GM18498 (cell line): ENCODE measurements around the gene COP1.
"Not testable (repeated sequence)": the region's sequence is repeated elsewhere in the genome, so short reads cannot be mapped to it uniquely, and the experiment has no call there.

ENCODE experiments used
- ATAC-seq: cut with Tn5 transposase; IDR thresholded peaks from one replicate; pipeline ENCODE4 v1.9.1; 2021; ENCODE audit warnings: mild to moderate bottlenecking, moderate library complexity; ENCODE audit not compliant: unreplicated experiment

Gene COP1

DNA sequence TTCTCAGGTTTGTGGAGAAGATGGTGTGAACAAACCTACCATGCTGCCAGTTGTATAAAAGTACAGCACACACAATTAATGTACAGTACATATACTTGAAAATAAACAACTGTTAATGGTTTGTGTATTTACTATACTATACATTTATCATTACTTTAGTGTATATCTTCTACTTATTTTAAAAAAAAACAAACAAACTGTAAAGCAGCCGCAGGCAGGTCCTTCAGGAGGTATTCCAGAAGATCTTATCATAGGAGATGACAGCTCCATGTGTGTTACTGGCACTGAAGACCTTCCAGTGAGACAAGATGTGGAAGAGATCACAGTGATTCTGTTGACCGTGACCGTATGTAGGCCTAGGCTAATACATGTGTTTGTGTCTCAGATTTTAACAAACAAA is 155.7 kb downstream of the COP1 start:
- no peak for ATAC-seq

DNA sequence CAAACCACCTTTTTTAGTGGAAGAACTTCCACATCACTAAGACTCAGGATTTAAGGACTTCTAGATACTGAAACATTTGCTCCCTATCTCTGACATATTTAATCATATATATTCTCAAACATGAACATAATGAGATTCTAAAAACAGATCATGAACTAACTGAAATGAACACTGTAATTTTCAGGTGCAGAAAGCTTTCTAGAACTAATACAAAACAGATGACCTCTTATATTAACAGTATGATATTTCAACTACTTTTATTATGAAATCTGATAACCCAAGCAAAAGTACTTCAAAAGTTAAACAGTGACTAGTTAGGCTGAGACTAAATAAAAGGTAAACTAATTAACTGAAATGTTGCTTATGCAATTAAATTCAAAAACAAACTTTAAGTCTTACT is 157.5 kb downstream of the COP1 start:
- no peak for ATAC-seq

GRCh38 chr1:176046926-176047325 is 160.2 kb downstream of the COP1 start:
- ATAC-seq, result no peak

DNA sequence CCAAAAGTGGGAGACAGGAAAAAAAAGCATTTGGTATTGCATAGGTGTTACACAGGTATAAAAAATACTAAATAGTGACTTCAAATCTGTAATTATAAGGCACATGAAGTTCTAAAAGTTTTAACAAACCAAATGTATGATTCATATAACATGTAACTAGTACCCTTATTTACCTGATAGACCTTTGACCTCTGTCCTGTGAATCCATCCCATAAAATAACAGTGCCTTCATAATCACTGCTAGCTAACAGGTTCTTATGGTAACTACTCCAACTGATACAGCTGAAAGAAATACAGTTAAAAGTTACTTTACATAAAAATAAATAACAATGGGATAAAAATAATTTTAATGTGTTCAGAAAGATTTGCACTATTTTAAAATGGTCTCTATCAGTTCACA is 163.5 kb downstream of the COP1 start:
- ATAC-seq, result no peak

DNA sequence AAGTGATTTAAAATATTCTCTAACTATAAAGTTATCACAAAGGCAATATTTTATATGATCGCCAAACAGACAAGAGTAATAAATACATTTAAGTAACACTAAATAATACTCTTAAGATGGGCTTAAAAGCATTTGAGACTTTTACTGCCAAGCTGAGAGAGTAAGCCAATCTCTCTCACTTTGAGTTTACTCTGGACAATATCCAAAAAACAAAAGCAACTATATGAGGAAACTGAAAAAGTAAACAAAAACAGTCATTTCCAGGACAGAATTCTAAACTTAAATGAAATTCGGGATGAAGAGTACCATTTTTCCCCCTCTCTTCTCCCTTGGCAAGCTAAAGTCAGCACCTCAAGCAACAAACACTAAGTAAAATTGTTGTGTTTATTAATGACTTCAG is 173.2 kb downstream of the COP1 start:
- no peak for ATAC-seq

GRCh38 chr1:176033474-176033873 is 173.6 kb downstream of the COP1 start:
- ATAC-seq, result no peak

GRCh38 chr1:176032040-176032645 is 174.9 kb downstream of the COP1 start:
- ATAC-seq, result no peak

DNA sequence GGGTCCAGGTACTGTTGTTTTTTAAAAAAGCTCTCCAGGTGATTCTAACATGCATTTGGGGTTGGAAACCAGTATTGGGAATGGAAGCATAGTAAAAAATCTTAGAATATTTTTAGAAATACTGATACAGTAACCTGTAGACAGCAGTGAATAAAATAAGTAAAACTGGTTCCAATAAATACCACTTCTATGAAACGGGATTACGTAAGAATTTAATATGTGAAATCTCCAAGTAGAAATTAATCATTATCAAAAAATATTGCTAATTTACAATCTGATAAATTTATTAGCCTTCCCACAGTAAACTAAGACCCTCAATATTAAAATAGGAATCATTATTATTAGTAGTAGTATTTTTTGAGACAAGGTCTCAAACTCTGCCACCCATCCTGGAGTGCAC is 177.5 kb downstream of the COP1 start:
- no peak for ATAC-seq

DNA sequence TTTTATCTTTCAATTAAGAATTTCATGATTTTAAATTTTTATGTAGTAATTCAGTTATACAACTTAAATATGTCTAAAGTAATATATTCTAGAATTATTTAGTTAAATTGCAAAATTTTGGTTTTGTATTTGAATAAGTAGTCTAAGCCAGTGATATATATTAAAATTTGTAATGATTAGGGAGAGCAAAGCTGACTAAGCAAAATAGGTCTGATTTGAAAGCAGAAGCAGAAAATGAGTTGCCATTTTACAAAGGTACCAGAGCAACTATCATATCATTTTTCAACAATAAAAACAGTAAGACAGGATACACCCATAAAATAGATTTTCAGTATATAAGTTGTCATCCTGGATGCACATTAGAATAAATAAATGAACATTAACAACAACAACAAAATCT is 177.9 kb downstream of the COP1 start:
- no peak for ATAC-seq

DNA sequence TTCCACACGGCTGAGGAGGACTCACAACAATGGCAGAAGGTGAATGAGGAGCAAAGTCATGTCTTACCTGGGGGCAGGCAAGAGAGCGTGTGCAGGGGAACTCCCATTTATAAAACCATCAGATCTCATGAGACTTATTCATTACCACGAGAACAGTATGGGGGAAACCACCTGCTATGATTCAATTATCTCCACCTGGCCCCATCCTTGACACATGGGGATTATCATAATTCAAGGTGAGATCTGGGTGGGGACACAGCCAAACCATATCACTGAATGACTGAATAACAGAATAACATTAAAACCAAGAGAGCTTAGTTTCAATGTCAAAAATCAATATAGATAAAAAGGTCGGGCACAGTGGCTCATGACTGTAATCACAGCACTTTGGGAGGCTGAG is 179.2 kb downstream of the COP1 start:
- not testable (repeated sequence) for ATAC-seq

- ATAC-seq, result no peak
Measured at GRCh38 chr1:176022574-176022973, 184.5 kb downstream of the COP1 start.

DNA sequence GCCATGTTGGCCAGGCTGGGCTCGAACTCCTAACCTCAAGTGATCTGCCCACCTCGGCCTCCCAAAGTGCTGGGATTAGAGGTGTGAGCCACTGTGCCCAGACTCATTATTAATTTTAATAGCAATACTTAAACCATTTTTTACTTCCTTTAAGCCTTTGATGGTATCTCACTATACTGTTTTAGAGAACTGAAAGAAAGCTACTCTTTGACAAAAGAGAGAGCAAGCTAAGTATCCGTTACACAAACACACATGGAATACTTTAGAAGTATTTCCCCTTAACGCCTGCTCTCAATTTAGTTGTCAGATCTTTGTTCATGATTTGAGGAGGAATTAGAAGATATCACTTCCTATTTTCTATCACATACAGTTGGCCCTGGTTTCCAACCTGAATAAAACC is 189.4 kb downstream of the COP1 start:
- ATAC-seq, result no peak

- no peak for ATAC-seq
Measured at GRCh38 chr1:176009951-176010350, 197.1 kb downstream of the COP1 start.

DNA sequence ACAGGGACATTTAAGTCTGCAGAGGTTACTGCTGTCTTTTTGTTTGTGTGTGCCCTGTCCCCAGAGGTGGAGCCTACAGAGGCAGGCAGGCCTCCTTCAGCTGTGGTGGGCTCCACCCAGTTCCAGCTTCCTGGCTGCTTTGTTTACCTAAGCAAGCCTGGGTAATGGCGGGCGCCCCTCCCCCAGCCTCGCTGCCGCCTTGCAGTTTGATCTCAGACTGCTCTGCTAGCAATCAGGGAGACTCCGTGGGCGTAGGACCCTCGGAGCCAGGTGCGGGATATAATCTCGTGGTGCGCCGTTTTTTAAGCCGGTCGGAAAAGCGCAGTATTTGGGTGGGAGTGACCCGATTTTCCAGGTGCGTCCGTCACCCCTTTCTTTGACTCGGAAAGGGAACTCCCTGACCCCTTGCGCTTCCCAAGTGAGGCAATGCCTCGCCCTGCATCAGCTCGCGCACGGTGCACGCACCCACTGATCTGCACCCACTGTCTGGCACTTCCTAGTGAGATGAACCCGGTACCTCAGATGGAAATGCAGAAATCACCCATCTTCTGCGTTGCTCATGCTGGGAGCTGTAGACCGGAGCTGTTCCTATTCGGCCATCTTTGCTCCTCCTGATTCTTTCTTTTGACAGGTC is 199.2 kb downstream of the COP1 start:
- ATAC-seq, result not testable (repeated sequence)

- ATAC-seq, result not testable (repeated sequence)
Measured at GRCh38 chr1:175994660-175995059, 212.4 kb downstream of the COP1 start.

DNA sequence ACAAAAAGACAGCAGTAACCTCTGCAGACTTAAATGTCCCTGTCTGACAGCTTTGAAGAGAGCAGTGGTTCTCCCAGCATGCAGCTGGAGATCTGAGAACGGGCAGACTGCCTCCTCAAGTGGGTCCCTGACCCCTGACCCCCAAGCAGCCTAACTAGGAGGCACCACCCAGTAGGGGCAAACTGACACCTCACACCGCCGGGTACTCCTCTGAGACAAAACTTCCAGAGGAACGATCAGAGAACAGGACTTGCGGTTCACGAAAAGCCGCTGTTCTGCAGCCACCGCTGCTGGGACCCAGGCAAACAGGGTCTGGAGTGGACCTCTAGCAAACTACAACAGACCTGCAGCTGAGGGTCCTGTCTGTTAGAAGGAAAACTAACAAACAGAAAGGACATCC is 214.3 kb downstream of the COP1 start:
- ATAC-seq, result not testable (repeated sequence)

DNA sequence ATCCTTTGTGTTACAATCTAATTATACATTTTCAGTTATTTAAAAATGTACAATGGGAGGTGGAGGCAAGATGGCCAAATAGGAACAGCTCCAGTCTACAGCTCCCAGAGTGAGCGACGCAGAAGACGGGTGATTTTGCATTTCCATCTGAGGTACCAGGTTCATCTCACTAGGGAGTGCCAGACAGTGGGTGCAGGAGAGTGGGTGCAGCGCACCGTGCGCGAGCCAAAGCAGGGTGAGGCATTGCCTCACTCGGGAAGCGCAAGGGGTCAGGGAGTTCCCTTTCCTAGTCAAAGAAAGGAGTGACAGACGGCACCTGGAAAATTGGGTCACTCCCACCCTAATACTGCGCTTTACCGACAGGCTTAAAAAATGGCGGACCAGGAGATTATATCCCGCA is 214.9 kb downstream of the COP1 start:
- ATAC-seq, result not testable (repeated sequence)

DNA sequence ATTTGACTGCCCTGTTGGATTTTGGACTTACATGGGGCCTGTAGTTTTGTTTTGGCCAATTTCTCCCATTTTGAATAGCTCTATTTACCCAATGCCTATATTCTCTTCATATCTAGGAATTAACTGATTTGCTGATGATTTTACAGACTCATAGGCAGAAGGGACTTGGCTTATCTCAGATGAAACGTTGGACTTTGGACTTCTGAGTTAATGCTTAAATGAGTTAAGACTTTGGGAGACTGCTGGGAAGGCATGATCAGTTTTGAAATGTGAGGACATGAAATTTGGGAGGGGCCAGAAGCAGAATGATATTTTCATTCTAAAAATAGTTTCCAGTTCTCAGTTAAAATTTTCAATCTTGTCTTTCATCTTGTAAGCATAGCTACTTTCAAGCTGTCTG is 222.3 kb downstream of the COP1 start:
- no peak for ATAC-seq

- ATAC-seq, result no peak
Measured at GRCh38 chr1:175984057-175984812, 222.9 kb downstream of the COP1 start.

DNA sequence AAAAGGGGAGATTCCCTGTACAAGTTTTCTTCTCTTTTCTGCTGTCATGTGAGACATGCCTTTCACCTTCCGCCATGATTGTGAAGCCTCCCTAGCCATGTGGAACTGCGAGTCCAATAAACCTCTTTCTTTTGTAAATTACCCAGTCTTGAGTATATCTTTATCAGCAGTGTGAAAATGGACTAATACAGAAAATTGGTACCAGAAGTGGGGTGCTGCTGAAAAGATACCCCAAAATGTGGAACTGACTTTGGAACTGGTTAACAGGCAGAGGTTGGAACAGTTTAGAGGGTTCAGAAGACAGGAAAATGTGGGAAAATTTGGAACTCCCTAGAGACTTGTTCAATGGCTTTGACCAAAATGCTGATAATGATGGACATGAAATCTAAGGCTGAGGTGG is 223.7 kb downstream of the COP1 start:
- not testable (repeated sequence) for ATAC-seq

DNA sequence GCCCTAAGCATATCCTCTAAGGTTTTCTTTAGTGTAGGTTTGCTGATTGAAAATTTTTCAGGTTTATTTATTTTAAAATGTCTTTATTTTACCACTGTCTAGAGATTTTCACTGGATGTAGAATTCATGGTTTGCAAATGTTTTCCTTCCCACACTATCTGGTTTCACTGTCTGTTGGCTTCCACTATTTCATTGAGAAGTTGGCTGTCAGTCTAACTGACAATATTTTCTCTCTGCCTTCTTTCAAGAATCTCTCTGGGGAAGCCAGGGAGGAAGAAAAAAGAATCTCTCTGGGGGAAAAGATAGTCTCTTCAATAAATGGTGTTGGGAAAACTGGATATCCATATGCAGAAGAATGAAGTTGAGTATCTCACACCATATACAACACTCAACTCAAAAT is 226.0 kb downstream of the COP1 start:
- no peak for ATAC-seq

DNA sequence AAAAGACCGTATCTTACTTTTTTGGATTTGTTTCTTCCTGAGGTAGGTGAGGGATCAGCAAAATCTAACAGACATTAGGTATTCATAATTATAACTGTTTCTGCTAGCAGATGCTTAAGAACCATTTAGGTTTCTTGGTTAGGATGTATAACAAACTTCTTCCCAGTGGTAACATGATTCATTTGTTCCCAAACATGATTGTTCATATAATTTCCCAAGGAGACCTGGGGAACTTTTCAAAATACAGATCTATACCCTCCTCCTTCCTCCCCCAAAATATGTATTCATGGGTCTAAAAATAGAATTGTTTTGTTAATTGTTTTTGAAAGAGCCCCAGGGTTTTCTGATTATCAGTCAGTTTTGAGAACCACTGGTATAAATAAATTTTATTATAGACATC is 228.2 kb downstream of the COP1 start:
- no peak for ATAC-seq
